ENCODE results near the gene FAM131A.
A peak's percentile ranks its signal among the peaks of the same experiment; 100 is the strongest.

The FAM131A gene, protein sequence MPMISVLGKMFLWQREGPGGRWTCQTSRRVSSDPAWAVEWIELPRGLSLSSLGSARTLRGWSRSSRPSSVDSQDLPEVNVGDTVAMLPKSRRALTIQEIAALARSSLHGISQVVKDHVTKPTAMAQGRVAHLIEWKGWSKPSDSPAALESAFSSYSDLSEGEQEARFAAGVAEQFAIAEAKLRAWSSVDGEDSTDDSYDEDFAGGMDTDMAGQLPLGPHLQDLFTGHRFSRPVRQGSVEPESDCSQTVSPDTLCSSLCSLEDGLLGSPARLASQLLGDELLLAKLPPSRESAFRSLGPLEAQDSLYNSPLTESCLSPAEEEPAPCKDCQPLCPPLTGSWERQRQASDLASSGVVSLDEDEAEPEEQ

DNA sequence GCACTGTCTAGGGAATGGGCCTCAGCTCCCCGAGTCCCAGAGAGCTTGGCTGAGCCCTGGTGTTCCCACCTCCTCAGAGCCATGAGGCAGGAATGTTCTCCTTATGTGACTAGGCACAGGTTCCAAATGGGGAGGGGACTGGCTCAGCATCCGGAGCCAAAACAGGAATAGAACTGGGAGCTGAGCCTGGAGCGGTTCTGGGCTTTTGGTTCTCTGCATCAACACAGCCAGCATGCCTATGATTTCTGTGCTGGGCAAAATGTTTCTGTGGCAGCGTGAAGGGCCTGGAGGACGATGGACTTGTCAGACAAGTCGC is at the start of gene FAM131A:
TSS of gene FAM131A (plus strand) at position 202 of the 316 bp plus-strand sequence. CDS start at position 233, 31 bp downstream.
- DNase-seq, result no peak

DNA sequence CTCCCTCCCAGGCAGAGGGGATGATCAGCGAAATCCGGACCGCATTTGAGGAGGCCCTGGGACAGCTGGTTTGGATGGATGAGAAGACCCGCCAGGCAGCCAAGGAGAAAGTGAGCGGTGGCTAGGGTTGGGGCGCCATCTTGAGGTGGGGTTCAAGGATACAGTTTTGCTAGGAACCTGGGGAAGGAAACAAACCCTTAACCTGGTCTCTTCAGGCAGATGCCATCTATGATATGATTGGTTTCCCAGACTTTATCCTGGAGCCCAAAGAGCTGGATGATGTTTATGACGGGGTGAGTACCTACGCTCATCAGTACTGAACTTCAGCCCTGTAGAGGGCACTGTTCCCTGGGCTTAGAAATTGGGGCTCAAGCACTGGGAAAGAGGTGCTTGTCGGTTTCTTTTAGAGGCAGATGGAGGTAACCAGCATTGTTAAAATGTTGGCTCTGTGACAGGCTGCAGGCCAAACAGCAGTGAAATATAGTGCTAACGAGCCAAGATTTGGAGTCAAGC is 47.9 kb upstream of the FAM131A start:
- peak; percentile 35 for DNase-seq

DNA sequence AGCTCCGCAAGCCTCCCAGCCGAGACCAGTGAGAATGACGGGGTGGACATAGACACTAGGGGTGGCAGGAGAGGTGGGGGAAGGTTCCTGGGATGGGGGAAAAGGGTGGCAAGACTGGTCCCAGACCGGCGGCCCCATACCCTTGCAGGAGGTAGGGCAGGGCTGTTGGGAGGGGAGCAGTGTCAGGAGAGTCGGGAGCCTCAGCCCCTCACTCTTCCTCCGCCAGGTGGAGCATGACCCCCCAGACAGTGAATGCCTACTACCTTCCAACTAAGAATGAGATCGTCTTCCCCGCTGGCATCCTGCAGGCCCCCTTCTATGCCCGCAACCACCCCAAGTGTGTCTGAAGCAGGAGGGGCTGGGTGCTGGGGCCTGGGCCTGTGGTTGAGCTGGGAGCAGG is 47.1 kb upstream of the FAM131A start:
- no peak for DNase-seq

DNA sequence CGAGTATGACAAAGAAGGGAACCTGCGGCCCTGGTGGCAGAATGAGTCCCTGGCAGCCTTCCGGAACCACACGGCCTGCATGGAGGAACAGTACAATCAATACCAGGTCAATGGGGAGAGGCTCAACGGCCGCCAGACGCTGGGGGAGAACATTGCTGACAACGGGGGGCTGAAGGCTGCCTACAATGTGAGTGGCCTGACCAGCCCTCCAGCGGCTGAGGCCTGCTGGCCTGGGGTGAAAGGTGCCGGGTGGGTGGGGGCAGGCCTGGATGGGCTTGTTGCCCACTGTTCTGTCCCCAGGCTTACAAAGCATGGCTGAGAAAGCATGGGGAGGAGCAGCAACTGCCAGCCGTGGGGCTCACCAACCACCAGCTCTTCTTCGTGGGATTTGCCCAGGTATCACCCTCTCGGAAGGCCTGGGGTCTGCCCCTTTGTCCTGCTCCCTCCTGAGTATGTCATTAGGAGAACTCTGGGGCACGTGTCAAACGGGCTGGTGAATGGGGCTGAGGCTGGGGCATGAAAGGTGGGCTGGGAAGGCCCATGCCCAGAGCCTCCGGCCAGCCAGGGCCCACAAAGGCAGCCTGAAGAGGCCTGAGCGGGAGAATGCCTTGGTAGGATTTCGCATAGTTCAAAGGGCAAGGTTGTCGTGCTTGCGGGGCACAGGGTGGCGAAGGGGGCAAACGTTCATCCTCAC is 46.2 kb upstream of the FAM131A start:
- no peak for DNase-seq

DNA sequence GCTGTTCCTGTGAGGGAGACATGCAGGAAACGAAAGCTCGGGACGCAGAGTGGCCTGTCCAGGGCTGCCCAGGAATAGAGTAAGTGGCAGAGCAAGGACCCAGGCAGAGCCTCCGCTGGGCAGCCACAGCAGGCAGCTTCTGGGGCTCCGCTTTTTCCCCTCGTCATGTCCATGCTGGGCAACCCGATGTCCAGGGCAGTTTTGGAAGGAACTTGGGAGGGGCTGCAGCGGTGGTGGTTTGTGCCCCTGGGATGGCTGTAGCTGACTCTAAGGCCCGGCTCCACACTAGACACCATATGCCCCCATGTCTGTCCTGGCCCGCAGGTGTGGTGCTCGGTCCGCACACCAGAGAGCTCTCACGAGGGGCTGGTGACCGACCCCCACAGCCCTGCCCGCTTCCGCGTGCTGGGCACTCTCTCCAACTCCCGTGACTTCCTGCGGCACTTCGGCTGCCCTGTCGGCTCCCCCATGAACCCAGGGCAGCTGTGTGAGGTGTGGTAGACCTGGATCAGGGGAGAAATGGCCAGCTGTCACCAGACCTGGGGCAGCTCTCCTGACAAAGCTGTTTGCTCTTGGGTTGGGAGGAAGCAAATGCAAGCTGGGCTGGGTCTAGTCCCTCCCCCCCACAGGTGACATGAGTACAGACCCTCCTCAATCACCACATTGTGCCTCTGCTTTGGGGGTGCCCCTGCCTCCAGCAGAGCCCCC is 45.5 kb upstream of the FAM131A start:
- DNase-seq, result no peak

DNA sequence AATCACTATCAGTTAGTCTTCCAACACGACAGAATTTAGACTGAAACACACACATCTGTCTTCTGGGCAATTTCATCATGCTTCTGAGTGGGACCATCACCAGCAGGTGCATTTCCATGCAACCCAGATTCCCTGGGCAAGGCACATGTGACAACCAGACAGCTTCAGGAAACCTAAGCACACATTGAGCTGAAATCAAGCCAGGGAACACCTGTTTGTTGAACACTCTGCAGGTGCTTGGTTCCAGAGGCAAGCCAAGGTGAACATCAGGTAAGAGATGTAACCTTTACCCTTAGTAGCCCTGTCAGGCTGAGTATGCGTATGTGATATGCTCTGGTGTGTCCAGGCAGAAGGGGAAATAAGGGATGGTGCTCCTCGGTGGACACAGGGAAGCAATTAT is 41.6 kb upstream of the FAM131A start:
- DNase-seq, result no peak

DNA sequence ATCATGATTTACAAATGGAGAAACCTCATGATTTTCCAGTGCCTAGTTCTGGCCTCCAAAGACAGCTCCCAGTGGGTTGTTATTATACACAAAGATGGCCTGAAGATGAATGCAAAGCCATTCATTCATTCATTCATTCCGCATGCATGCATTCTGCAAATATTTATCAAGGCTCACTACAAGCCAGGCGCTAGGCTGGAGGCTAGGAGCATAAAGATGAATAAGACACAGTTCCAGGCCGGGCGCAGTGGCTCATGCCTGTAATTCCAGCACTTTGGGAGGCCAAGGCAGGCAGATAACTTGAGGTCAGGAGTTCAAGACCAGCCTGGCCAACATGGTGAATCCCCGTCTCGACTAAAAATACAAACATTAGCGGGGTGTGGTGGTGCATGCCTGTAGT is 40.8 kb upstream of the FAM131A start:
- DNase-seq, result no peak

DNA sequence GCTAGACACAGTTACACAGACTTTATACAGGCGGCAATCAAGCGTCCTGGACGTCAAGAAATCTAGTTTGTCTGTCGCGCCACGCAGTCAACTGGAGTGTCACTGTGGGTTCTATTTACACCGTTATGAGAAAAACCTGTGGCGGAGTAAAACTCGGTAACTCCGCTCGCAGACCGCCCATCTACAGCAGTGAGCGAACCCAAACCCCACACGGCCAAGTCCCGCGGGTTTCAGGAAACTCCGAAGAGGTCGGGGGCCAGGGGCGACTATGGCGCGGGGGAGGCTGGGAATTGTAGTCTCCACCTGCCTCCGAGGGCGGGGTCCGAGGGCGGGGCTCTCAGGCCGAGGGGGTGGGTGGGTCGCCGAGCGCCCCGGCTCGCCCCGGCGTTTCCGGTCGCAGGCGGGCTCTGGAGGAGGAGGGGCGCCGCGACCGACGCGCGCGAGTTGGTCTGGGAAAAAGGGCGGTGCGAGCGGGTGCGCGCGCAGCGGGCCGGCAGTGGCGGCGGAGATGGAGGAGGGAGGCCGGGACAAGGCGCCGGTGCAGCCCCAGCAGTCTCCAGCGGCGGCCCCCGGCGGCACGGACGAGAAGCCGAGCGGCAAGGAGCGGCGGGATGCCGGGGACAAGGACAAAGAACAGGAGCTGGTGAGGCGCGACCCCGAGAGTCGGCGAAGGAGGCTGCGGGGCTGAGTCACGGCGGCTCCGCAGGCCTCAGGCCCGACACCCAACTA is 38.5 kb upstream of the FAM131A start, which contains the start of gene PSMD2:
TSS of gene PSMD2 (plus strand) at position 483 of the 729 bp plus-strand sequence. CDS start at position 509, 26 bp downstream.
- DNase-seq, result peak; percentile 79

DNA sequence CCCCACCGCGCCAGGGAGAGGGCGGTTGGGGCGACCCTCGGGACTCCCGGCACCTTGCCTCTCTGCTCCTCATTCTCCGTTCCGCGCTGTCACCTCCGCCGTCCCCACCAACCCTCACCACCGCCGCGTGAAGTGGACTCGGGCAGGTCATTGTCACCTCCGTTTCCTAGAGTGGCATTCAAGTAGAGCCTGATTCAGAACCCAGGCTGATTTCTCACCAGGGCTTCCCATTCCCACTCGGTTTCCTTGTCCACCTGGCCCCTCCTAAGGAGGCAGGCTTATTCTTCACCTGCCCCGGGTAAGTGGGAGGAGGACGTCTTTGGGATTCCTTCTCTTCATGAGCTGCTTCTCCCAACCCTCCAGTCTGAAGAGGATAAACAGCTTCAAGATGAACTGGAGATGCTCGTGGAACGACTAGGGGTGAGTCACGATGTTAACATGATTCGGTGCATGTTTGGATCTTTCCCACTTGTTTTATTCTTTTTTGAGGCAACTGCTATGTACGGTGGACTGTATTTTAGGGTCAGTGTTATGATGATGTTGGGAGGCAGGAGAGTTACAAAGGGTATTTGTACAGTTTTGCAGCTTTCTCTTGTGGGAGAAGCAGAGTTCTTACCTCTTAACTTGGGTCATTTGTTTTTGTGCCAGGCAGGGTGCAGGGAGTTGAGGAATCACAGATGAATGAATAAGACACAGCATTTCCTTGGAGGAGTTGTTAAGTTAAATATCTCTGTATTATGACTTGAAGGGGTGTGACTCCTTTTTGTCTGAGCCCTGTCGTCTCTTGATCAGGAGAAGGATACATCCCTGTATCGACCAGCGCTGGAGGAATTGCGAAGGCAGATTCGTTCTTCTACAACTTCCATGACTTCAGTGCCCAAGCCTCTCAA is 37.7 kb upstream of the FAM131A start:
- peak; percentile 13 for DNase-seq

DNA sequence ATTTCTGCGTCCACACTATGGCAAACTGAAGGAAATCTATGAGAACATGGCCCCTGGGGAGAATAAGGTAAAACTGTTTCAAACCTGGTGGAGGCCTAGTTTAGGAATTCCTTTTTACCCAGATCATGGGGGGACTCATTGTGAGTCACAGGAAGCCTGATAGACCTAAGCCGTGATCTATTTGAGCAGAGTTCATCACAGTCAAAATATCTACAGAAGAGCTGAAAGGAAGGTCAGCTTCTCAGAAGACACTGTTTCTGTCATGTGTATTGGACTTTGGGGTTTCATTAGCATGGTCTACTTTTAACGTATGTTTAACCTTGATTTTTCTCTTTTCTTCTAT is 37.1 kb upstream of the FAM131A start:
- no peak for DNase-seq

DNA sequence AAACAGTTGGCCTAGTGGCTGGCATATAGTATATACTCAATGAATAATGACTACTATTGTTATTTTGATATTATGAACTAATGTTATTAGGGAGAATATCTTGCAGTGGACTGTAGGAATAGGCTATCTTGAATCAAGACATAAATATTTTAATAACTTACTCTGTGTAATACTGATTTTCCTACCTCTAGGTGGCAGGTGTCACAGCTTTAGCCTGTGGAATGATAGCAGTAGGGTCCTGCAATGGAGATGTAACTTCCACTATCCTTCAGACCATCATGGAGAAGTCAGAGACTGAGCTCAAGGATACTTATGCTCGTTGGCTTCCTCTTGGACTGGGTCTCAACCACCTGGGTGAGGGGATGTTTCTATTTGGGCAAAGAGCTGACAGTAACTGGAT is 31.8 kb upstream of the FAM131A start:
- no peak for DNase-seq

DNA sequence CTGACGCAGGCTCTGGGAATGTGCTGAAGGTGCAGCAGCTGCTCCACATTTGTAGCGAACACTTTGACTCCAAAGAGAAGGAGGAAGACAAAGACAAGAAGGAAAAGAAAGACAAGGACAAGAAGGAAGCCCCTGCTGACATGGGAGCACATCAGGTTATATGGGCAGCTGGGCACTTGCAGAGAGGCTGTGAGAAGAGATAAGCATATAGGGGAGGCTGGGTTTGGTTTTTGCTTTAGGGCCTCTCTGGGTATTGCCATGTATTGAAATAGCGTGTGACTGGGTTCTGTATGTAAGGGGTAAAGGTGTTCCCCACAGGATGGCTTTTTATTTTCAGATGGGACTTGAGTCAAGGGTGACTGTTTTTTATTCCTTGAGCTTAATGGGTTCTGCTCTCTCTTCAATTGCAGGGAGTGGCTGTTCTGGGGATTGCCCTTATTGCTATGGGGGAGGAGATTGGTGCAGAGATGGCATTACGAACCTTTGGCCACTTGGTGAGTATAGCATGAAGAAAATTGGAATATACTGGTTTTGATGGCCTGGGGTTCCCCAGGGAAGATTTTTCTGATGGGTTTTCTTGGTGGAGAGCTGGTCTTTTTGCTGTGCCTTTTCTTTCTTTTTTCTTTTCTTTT is 30.9 kb upstream of the FAM131A start:
- DNase-seq, result no peak

DNA sequence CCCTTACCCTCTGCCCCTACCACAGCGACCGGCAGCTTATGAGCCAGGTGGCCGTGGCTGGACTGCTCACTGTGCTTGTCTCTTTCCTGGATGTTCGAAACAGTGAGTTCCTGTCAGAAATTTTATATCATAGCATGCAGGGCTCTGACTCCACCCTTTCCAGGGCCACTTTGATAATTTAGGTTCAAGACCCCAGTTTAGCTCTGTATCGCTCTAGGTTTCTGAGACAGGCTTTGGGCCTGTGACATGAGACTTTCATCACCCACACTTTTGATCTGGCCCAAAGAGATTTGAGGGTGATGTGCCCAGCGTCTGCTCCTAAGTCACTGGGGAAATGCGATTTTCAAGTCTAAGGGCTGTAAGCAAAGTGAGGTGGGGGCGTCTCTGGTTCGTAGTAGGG is 29.5 kb upstream of the FAM131A start:
- no peak for DNase-seq

DNA sequence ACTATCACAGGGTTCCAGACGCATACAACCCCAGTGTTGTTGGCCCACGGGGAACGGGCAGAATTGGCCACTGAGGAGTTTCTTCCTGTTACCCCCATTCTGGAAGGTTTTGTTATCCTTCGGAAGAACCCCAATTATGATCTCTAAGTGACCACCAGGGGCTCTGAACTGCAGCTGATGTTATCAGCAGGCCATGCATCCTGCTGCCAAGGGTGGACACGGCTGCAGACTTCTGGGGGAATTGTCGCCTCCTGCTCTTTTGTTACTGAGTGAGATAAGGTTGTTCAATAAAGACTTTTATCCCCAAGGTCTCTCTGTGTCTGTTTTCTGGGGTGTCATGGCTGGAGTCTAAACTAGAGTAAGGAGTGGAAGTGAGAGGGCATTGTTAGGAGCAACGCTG is 28.7 kb upstream of the FAM131A start:
- no peak for DNase-seq

DNA sequence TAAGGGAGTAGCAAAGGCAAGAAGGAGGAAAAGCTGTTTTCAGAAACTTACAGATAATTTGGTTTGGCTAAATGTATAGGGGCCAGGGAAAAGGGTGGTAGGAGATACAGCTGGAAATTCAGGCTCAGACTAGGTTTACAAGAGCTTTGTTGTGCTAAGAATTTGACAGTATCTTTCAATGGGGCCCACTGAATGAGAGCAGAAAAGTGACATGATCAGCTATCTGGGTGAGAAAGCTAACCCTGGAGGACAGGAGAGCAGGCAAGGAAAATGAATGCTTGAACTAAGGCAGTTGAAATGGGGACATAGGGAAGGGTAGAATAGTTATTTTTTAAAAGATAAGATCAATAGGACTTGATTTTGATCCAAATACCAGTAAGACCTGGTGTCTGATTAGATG is 25.8 kb upstream of the FAM131A start:
- DNase-seq, result no peak

DNA sequence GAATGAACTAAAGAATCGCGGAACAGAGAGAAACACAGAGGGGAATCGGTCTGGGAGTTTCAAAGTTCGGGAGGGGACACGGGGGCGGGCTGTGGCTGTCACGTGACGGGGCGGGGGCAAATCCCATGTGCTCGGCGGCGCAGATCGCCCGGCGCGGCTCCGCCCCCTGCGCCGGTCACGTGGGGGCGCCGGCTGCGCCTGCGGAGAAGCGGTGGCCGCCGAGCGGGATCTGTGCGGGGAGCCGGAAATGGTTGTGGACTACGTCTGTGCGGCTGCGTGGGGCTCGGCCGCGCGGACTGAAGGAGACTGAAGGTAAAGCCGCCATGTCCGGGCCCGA is 23.1 kb upstream of the FAM131A start, which contains the start of gene EIF4G1:
TSS of gene EIF4G1 (plus strand) at position 244 of the 337 bp plus-strand sequence. CDS start 1,191 bp downstream, outside the sequence.
- DNase-seq, result peak; percentile 49

DNA sequence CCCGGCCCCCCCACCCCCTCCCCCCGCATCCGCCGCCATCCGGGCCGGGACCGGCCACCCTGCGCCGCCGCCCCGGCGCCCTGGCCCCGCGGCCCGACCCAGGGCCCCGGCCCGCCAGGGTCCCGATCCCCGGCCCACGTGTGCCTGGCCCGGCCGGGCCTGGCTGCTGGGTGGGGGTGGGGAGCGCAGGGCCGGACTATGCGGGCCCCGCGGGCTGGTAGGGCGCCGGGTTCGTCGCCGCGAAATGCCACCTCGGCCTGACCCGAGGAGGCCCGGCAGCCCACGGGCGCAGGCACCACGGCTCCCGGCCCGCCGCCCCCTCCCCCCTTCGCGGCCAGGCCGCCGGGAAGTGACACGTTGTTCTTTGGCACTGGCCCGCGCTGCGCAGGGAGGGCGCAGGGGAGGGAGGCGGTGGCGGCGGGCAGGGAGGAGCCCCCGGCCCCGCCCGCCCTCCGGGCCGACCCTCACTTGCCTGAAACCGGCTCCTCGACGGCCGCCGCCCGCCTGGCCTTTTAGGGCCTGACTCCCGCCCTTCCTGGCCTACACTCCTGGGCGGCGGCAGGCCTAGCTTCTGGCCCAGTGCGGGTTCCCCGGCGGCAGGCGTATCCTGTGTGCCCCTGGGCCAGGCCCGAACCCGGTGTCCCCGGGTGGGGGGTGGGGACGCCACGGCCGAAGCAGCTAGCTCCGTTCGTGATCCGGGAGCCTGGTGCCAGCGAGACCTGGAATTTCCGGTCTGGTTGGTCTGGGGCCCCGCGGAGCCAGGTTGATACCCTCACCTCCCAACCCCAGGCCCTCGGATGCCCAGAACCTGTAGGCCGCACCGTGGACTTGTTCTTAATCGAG is 22.5 kb upstream of the FAM131A start:
- DNase-seq, result peak; percentile 2

DNA sequence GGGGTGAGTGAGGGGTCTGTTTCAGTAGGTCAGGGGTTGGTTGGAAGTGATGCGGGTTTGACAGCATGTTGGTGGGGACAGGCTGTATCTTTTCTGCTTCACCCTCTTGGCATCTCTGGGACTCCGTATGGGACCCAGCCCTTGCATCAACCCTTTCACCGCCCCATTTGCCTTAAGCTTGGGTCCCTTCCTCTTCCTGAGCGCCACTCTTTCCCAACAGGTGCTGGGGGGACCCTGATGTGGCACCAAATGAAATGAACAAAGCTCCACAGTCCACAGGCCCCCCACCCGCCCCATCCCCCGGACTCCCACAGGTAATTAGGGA is 21.9 kb upstream of the FAM131A start:
- no peak for DNase-seq

DNA sequence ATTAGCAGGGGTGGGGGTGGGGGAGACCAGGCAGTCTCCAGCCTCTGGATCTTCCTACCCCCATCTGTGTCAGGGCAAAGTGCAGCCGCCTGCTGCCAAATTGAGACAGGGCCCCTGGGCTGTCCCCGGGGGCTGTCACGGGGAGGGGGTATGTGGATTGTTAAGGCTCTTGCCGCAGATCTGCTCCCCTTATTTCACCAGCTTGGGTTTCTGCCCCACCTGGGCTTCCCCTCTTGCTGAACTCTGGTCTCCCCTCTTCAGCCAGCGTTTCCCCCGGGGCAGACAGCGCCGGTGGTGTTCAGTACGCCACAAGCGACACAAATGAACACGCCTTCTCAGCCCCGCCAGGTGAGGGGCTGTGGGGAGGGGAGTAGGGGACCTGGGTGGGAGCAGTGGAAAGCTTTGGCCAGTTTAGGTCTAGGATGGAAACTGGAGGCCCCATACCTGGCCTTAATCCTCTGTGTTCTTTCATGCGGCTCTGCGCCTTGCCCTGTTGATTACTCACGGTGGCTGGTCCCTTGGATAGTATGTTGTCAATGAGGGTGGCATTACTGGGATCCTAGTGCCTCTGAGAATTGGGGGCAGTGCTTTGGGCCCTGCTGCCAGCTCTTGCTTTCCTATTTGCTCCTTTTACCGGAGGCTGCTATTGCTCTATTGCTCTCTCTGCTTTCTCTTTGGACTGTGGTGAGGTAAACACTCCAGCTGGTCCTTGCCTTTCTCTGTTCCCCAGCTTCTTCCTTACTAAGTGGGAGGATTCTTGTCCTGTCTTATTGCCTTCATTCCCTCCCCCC is 21.3 kb upstream of the FAM131A start:
- no peak for DNase-seq

DNA sequence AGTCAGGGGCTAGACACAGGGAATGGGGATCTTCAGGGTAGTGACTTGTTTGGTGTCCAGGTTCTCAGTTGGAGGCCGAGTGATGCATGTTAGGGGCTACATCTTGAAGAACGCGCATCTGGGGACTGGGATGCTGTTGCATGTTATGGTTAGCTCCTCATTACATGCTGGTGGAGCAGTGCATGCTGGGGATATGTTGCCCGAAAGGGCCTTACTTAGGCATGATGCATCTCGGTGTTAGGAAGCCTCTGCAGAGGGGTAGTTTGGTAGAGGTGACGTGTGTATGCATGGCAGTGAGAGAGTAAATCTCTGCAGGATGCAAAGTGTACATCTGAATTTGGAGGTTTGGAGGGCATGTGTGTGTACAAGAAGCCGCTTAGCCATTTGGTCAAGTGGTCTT is 20.6 kb upstream of the FAM131A start:
- no peak for DNase-seq

All from NCI-H748 treated with DMSO at 0.1 percent for 48 hours (cell line).